Aorta (tissue), 5 donors: ENCODE data around the gene DDX24. TPM values are rescaled to one million over a fixed set of nuclear protein-coding genes. Genes with fewer than 3 reads are reported as not detected.

Experiments
- ATAC-seq: fragments of 200-7000 bp; cut with Tn5 transposase; one replicate; pipeline ENCODE4 v1.9.1; 2022; ENCODE audit warnings: moderate library complexity; ENCODE audit not compliant: low FRiP score
- DNase-seq, 2 donors: peaks; one replicate each; pipeline ENCODE4 v3.0.0-alpha.2; 2020
- H3K27ac ChIP-seq, 2 donors: one replicate each; pipeline ENCODE4 v1.5.1; 2013; ENCODE audit warnings: low read length in 2 of 2, mild to moderate bottlenecking in 2 of 2, moderate library complexity in 2 of 2, control low read depth in 1 of 2, inconsistent platforms in 1 of 2, low read depth in 1 of 2
- H3K27me3 ChIP-seq, 2 donors: one replicate each; pipeline ENCODE4 v1.6.1; 2013; ENCODE audit warnings: control low read depth in 1 of 2, low read length in 1 of 2, mild to moderate bottlenecking in 1 of 2, moderate library complexity in 1 of 2; ENCODE audit not compliant: insufficient read depth in 2 of 2, control insufficient read depth in 1 of 2
- H3K36me3 ChIP-seq, 2 donors: one replicate each; pipeline ENCODE4 v1.6.1; 2013; ENCODE audit warnings: control low read depth in 1 of 2, low read length in 1 of 2, mild to moderate bottlenecking in 1 of 2; ENCODE audit not compliant: insufficient read depth in 2 of 2, control insufficient read depth in 1 of 2
- H3K4me1 ChIP-seq, 2 donors: one replicate each; pipeline ENCODE4 v1.6.1; 2013; ENCODE audit warnings: low read length in 2 of 2, control low read depth in 1 of 2, mild to moderate bottlenecking in 1 of 2, moderate library complexity in 1 of 2; ENCODE audit not compliant: insufficient read depth in 2 of 2, control insufficient read depth in 1 of 2
- H3K4me3 ChIP-seq, 2 donors: one replicate each; pipeline ENCODE4 v1.5.1; 2013; ENCODE audit warnings: low read length in 2 of 2, control low read depth in 1 of 2, mild to moderate bottlenecking in 1 of 2
- H3K9me3 ChIP-seq: one replicate; pipeline ENCODE4 v1.6.1; 2013; ENCODE audit warnings: mild to moderate bottlenecking, low read length; ENCODE audit not compliant: control insufficient read depth
- WGBS, 2 donors: extraction: QIAGEN DNeasy Blood & Tissue Kit; methylation state at CpG; one replicate each; pipeline ENCODE4 v1.1.7; 2013; 5-methylcytosine and 5-hydroxymethylcytosine counted together
- intact Hi-C, 2 donors: fragments of 100-400 bp; cut with DNase I; formaldehyde crosslinking; loops; one replicate each; pipeline versions ENCODE4 v1.14.2 to v1.15.0; 2022
- polyA plus RNA-seq, 2 donors: library from polyadenylated mRNA; stranded (reverse); fragments of 200-250 nt; gene quantifications; one replicate each; pipeline ENCODE4 v1.2.3, GENCODE V29; 2013
- total RNA-seq, 2 donors: library from RNA; stranded (reverse); fragmentation: NEBNext Ultra II Directional; extraction: Animal tissue kit (Norgen Biotek cat#: 25700); gene quantifications; one replicate each; pipeline ENCODE4 v1.2.1, GENCODE V29; 2021
- donor health status: healthy with polysubstance abuse.
- donor health status: Bipolar disorder and iron deficiency.
- donor health status: DM: no; HTN: no; CAD: no.
- donor health status: DM: no; HTN: no; CAD: no.
- donor health status: DM: yes; HTN: yes; CAD: no.

DDX24 gene
- total and polyA plus RNA-seq, 4 donors = 43.7 to 198 (median 174) TPM

GRCh38 chr14:94100847-94101246 is 19.8 kb upstream of the DDX24 start:
- 67 to 77% methylated on average over 4 of the region's 4 CpGs for WGBS, 2 donors

GRCh38 chr14:94099006-94099405 is 18.0 kb upstream of the DDX24 start:
- Histone ChIP-seq H3K27ac (no peak overlapping the region), H3K4me1 (no peaks in the 10 kb centered on the region), H3K27me3 (no peaks in the 10 kb centered on the region), H3K9me3 (no peaks in the 10 kb centered on the region), H3K4me3 (no peak overlapping the region), H3K36me3 (no peaks in the 10 kb centered on the region)
- intact Hi-C loops = no loop called here
- no peak for DNase-seq
- WGBS, 2 donors = 81 to 94% methylated on average over 6 of the region's 6 CpGs
- ATAC-seq = no peak

More at GRCh38 chr14:94100847-94101246, 19.8 kb upstream of the DDX24 start:
- Histone ChIP-seq H3K27me3 (no peaks in the 10 kb centered on the region), H3K27ac (no peak overlapping the region), H3K36me3 (no peaks in the 10 kb centered on the region), H3K4me1 (no peaks in the 10 kb centered on the region), H3K4me3 (no peak overlapping the region), H3K9me3 (no peaks in the 10 kb centered on the region)
- no peak for DNase-seq
- intact Hi-C loops = no loop called here
- ATAC-seq = peak; percentile 44

- no peak overlapping the region for H3K4me3 ChIP-seq
- H3K27me3 ChIP-seq = no peaks in the 10 kb centered on the region
- DNase-seq = no peak
- no peaks in the 10 kb centered on the region for H3K4me1 ChIP-seq
- no peak for ATAC-seq
- no peak overlapping the region for H3K27ac ChIP-seq
- WGBS, 2 donors = 74 to 81% methylated on average over 10 of the region's 10 CpGs
- intact Hi-C loops = no loop called here
- H3K36me3 ChIP-seq = no peaks in the 10 kb centered on the region
- H3K9me3 ChIP-seq = no peaks in the 10 kb centered on the region
Measured at GRCh38 chr14:94098326-94098992, 17.5 kb upstream of the DDX24 start.

- Histone ChIP-seq H3K27me3 (no peaks in the 10 kb centered on the region), H3K27ac (no peak overlapping the region), H3K4me1 (no peaks in the 10 kb centered on the region), H3K36me3 (no peaks in the 10 kb centered on the region), H3K9me3 (no peaks in the 10 kb centered on the region), H3K4me3 (no peak overlapping the region)
- ATAC-seq (no peak), DNase-seq (no peak)
- 93% methylated on average over 4 of the region's 4 CpGs for WGBS, 2 donors
- intact Hi-C loops = no loop called here
Measured at GRCh38 chr14:94097091-94097490, 16.1 kb upstream of the DDX24 start.

GRCh38 chr14:94093418-94093817 is 12.4 kb upstream of the DDX24 start:
- ATAC-seq = no peak
- no peaks in the 10 kb centered on the region for H3K27me3 ChIP-seq

GRCh38 chr14:94089479-94089878 is 8.5 kb upstream of the DDX24 start:
- no peaks in the 10 kb centered on the region for H3K9me3 ChIP-seq
- 96 to 97% methylated on average over 4 of the region's 4 CpGs for WGBS, 2 donors
- H3K4me3 ChIP-seq = no peak overlapping the region
- ATAC-seq (no peak), DNase-seq (no peak)
- no peaks in the 10 kb centered on the region for H3K4me1 ChIP-seq
- H3K36me3 ChIP-seq = no peaks in the 10 kb centered on the region
- no peak overlapping the region for H3K27ac ChIP-seq
- H3K27me3 ChIP-seq = no peaks in the 10 kb centered on the region
- intact Hi-C loops = no loop called here

More at GRCh38 chr14:94093418-94093817, 12.4 kb upstream of the DDX24 start:
- Histone ChIP-seq H3K9me3 (no peaks in the 10 kb centered on the region), H3K36me3 (no peaks in the 10 kb centered on the region), H3K4me3 (no peak overlapping the region), H3K27ac (no peak overlapping the region), H3K4me1 (no peaks in the 10 kb centered on the region)
- intact Hi-C loops = no loop called here
- WGBS, 2 donors = 92 to 96% methylated on average over 2 of the region's 2 CpGs
- DNase-seq = no peak

- Histone ChIP-seq H3K9me3 (no peaks in the 10 kb centered on the region), H3K36me3 (no peaks in the 10 kb centered on the region), H3K27me3 (no peaks in the 10 kb centered on the region), H3K4me3 (no peak overlapping the region), H3K4me1 (no peaks in the 10 kb centered on the region), H3K27ac (no peak overlapping the region)
- DNase-seq (no peak), ATAC-seq (no peak)
- intact Hi-C loops = no loop called here
- 73 to 76% methylated on average over 5 of the region's 5 CpGs for WGBS, 2 donors
Measured at GRCh38 chr14:94088516-94088915, 7.5 kb upstream of the DDX24 start.

GRCh38 chr14:94087891-94088290 is 6.9 kb upstream of the DDX24 start:
- no peaks in the 10 kb centered on the region for H3K9me3 ChIP-seq
- no peak overlapping the region for H3K27ac ChIP-seq
- no peak overlapping the region for H3K4me3 ChIP-seq
- H3K4me1 ChIP-seq = no peaks in the 10 kb centered on the region
- intact Hi-C loops = no loop called here
- no peaks in the 10 kb centered on the region for H3K27me3 ChIP-seq
- DNase-seq (no peak), ATAC-seq (no peak)
- H3K36me3 ChIP-seq = no peaks in the 10 kb centered on the region
- 69 to 93% methylated on average over 4 of the region's 4 CpGs for WGBS, 2 donors

DNA sequence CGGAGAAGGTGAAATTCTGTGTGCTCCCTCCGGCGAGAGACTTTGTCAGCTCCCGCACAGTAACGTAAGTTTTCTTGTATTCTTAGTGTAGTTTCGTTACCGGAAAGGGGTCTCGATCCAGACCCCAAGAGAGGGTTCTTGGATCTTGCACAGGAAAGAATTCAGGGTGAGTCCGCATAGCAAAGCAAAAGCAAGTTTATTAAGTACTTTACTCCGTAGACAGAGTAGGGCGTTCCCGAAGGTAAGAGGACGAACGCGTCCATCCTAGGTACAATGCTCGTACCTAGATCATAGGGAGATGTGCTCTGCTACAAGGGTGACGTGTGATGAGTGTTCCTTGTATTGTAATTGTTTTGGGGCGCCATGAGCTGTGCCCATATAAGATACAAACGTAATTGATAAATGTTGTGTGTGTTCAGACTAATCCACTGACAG is 401 bp upstream of the DDX24 start:
- ATAC-seq = no peak

More for the DNA sequence above, 401 bp upstream of the DDX24 start:
- WGBS, 2 donors = 1 to 2% methylated on average over 19 of the region's 19 CpGs
- peaks cover 0 to 5% of the 10 kb centered on the region in 2 donors for H3K4me1 ChIP-seq
- no peaks in the 10 kb centered on the region for H3K9me3 ChIP-seq
- DNase-seq = no peak
- intact Hi-C loops = loop anchor here (2.0 to 5.0 kb wide), 2 partner anchors 46 to 47 kb away; partner anchors contain the start of gene IFI27L2 (in 2 of the 2)
- peaks cover 0 to 3% of the 10 kb centered on the region in 2 donors for H3K36me3 ChIP-seq
- H3K27me3 ChIP-seq = no peaks in the 10 kb centered on the region
- H3K4me3 ChIP-seq = peak overlapping the region; percentile 53 to 56
- peak overlapping the region in 1 of 2 donors; percentile 7 for H3K27ac ChIP-seq
